A673 (cell line): ENCODE data around the gene ACSBG1.

ENCODE experiments used
- EZH2 ChIP-seq: fragments of 200-600 bp; sonication (generic); IDR thresholded peaks from 2 replicates; pipeline ENCODE4 v1.6.1; 2017; ENCODE audit warnings: borderline replicate concordance, low read depth, mild to moderate bottlenecking, mixed read lengths, antibody characterized with exemption, low read length; ENCODE audit not compliant: poor library complexity, severe bottlenecking
- TF ChIP-seq, protein P1 (sequence below): fragments of 300-800, 200-600 bp; sonication (generic); conservative IDR thresholded peaks from 2 replicates; pipeline ENCODE4 v1.5.1; 2017; ENCODE audit warnings: low read depth, mild to moderate bottlenecking, antibody characterized with exemption, low read length, moderate library complexity, mixed read lengths

DNA sequence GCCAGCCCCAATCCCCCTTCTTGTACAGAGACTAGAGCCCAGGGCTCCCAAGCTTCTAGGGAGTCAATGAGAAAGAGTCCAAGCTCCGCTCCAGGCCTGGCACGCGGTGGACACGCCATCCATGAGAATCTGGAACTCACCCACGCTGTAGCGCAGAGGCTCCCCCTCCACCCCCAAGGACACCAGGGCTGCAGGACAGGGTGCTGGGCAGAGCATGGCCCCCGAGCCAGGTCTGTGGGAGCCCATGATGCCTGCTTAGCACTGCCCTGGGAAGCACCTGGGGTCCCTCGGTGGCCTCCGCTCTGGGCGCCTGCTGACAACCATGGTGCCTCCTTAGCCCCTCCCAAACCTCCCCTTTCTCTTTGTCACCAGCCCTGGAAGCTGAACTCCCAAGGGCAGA is 28.5 kb downstream of the ACSBG1 start:
- TF ChIP-seq, protein P1, sequence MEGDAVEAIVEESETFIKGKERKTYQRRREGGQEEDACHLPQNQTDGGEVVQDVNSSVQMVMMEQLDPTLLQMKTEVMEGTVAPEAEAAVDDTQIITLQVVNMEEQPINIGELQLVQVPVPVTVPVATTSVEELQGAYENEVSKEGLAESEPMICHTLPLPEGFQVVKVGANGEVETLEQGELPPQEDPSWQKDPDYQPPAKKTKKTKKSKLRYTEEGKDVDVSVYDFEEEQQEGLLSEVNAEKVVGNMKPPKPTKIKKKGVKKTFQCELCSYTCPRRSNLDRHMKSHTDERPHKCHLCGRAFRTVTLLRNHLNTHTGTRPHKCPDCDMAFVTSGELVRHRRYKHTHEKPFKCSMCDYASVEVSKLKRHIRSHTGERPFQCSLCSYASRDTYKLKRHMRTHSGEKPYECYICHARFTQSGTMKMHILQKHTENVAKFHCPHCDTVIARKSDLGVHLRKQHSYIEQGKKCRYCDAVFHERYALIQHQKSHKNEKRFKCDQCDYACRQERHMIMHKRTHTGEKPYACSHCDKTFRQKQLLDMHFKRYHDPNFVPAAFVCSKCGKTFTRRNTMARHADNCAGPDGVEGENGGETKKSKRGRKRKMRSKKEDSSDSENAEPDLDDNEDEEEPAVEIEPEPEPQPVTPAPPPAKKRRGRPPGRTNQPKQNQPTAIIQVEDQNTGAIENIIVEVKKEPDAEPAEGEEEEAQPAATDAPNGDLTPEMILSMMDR = no peak
- TF ChIP-seq EZH2 = no peak
